ENCODE measurements around the gene LETM1.

The LETM1 gene

GRCh38 chr4:1872870-1873269 lies 16.9 kb upstream of the LETM1 start:
- DNase-seq (ENCODE audit: low read depth) = no peak

GRCh38 chr4:1871471-1872021 lies 15.6 kb upstream of the LETM1 start:
- DNase-seq (ENCODE audit: low read depth) = no peak

- peak; percentile 73 for DNase-seq (ENCODE audit: low read depth)
These were observed 14.9 kb upstream of the LETM1 start, which contains the start of gene NSD2 for GRCh38 chr4:1870578-1871443. Gene NSD2, plus strand, starts transcription at chr4:1871393. Its CDS starts 29,262 bp downstream, at chr4:1900655.

- DNase-seq (ENCODE audit: low read depth) = peak; percentile 79
These were observed 14.3 kb upstream of the LETM1 start for GRCh38 chr4:1870328-1870577.

- no peak for DNase-seq (ENCODE audit: low read depth)
These were observed 13.8 kb upstream of the LETM1 start for GRCh38 chr4:1869530-1870327.

- no peak for DNase-seq (ENCODE audit: low read depth)
These were observed 13.0 kb upstream of the LETM1 start for GRCh38 chr4:1868912-1869311.

- DNase-seq (ENCODE audit: low read depth) = no peak
These were observed 12.3 kb upstream of the LETM1 start for GRCh38 chr4:1868293-1868692.

- no peak for DNase-seq (ENCODE audit: low read depth)
These were observed 10.3 kb upstream of the LETM1 start for GRCh38 chr4:1866189-1866661.

GRCh38 chr4:1864076-1865008 lies 8.4 kb upstream of the LETM1 start:
- DNase-seq (ENCODE audit: low read depth) = no peak

GRCh38 chr4:1863297-1864033 lies 7.5 kb upstream of the LETM1 start:
- no peak for DNase-seq (ENCODE audit: low read depth)

- DNase-seq (ENCODE audit: low read depth) = no peak
These were observed 7.0 kb upstream of the LETM1 start for GRCh38 chr4:1862961-1863296.

GRCh38 chr4:1862055-1862911 lies 6.3 kb upstream of the LETM1 start:
- DNase-seq (ENCODE audit: low read depth) = no peak

- no peak for DNase-seq (ENCODE audit: low read depth)
These were observed 3.4 kb upstream of the LETM1 start for GRCh38 chr4:1859389-1859753.

- DNase-seq (ENCODE audit: low read depth) = no peak
These were observed 2.0 kb upstream of the LETM1 start for GRCh38 chr4:1857931-1858330.

- DNase-seq (ENCODE audit: low read depth) = no peak
These were observed 1.2 kb upstream of the LETM1 start for GRCh38 chr4:1856943-1857699.

GRCh38 chr4:1855333-1856070 lies 454 bp downstream of the LETM1 start:
- no peak for DNase-seq (ENCODE audit: low read depth)

- no peak for DNase-seq (ENCODE audit: low read depth)
These were observed 1.2 kb downstream of the LETM1 start for GRCh38 chr4:1854752-1855151.

- DNase-seq (ENCODE audit: low read depth) = no peak
These were observed 2.9 kb downstream of the LETM1 start for GRCh38 chr4:1852904-1853623.
